Measurements from ENCODE around the gene ZNF500.

Gene ZNF500

GRCh38 chr16:4769306-4769638 is 2.3 kb upstream of the ZNF500 start:
- Histone ChIP-seq H3K27ac (ENCODE audit: insufficient read depth in 1 of 2, low read depth in 1 of 2, low read length in 2 of 2, poor library complexity in 1 of 2, severe bottlenecking in 2 of 2) (no peak overlapping the region), H3K9me3 (ENCODE audit: control extremely low read depth in 1 of 5, control insufficient read depth in 4 of 5, insufficient read depth in 2 of 5, low read depth in 1 of 5, low read length in 4 of 5) (no peaks in the 10 kb centered on the region), H3K36me3 (ENCODE audit: control insufficient read depth in 4 of 4, insufficient read depth in 4 of 4, low read length in 3 of 4) (peaks cover 0 to 5% (median 2%) of the 10 kb centered on the region in 4 experiments), H3K4me3 (ENCODE audit: control insufficient read depth in 1 of 7, extremely low read depth in 1 of 7, insufficient read depth in 4 of 7, low read depth in 2 of 7, low read length in 6 of 7) (peak overlapping the region in 3 of 7 experiments; percentile 72 to 89 (median 78)), H3K27me3 (replicated peaks in 2 of 5; ENCODE audit: control insufficient read depth in 4 of 5, insufficient read depth in 5 of 5, low read length in 4 of 5) (no peaks in the 10 kb centered on the region), H3K4me1 (ENCODE audit: control extremely low read depth in 1 of 4, control insufficient read depth in 4 of 4, insufficient read depth in 4 of 4, low read length in 3 of 4) (peaks cover 7 to 31% (median 25%) of the 10 kb centered on the region in 4 experiments)
- CTCF ChIA-PET: no interaction called here
- DNase-seq: peak in 1 of 3 donors; percentile 5
- POLR2A ChIA-PET: no interaction called here
- 90% methylated on average over 7 of the region's 7 CpGs for WGBS (ENCODE audit: insufficient coverage)

- DNase-seq: peak; percentile 70 to 80 (median 79)
- CTCF ChIA-PET: no interaction called here
- H3K27ac ChIP-seq (ENCODE audit: insufficient read depth in 1 of 2, low read depth in 1 of 2, low read length in 2 of 2, poor library complexity in 1 of 2, severe bottlenecking in 2 of 2): peak overlapping the region in 1 of 2 experiments; percentile 65
- no peaks in the 10 kb centered on the region for H3K27me3 ChIP-seq (replicated peaks in 2 of 5; ENCODE audit: control insufficient read depth in 4 of 5, insufficient read depth in 5 of 5, low read length in 4 of 5)
- POLR2A ChIA-PET: no interaction called here
- peaks cover 7 to 31% (median 25%) of the 10 kb centered on the region in 4 experiments for H3K4me1 ChIP-seq (ENCODE audit: control extremely low read depth in 1 of 4, control insufficient read depth in 4 of 4, insufficient read depth in 4 of 4, low read length in 3 of 4)
- no peaks in the 10 kb centered on the region for H3K9me3 ChIP-seq (ENCODE audit: control extremely low read depth in 1 of 5, control insufficient read depth in 4 of 5, insufficient read depth in 2 of 5, low read depth in 1 of 5, low read length in 4 of 5)
- peak overlapping the region; percentile 22 to 89 (median 78) for H3K4me3 ChIP-seq (ENCODE audit: control insufficient read depth in 1 of 7, extremely low read depth in 1 of 7, insufficient read depth in 4 of 7, low read depth in 2 of 7, low read length in 6 of 7)
- peaks cover 0 to 10% (median 3%) of the 10 kb centered on the region in 4 experiments for H3K36me3 ChIP-seq (ENCODE audit: control insufficient read depth in 4 of 4, insufficient read depth in 4 of 4, low read length in 3 of 4)
- WGBS (ENCODE audit: insufficient coverage): 12% methylated on average over 48 of the region's 48 CpGs
These were observed 1.8 kb upstream of the ZNF500 start for GRCh38 chr16:4768549-4769305.

- H3K4me1 ChIP-seq (ENCODE audit: control extremely low read depth in 1 of 4, control insufficient read depth in 4 of 4, insufficient read depth in 4 of 4, low read length in 3 of 4): peaks cover 7 to 31% (median 25%) of the 10 kb centered on the region in 4 experiments
- H3K4me3 ChIP-seq (ENCODE audit: control insufficient read depth in 1 of 7, extremely low read depth in 1 of 7, insufficient read depth in 4 of 7, low read depth in 2 of 7, low read length in 6 of 7): peak overlapping the region; percentile 22 to 89 (median 78)
- peak; percentile 22 to 63 (median 49) for DNase-seq
- peak overlapping the region in 1 of 2 experiments; percentile 65 for H3K27ac ChIP-seq (ENCODE audit: insufficient read depth in 1 of 2, low read depth in 1 of 2, low read length in 2 of 2, poor library complexity in 1 of 2, severe bottlenecking in 2 of 2)
- H3K27me3 ChIP-seq (replicated peaks in 2 of 5; ENCODE audit: control insufficient read depth in 4 of 5, insufficient read depth in 5 of 5, low read length in 4 of 5): no peaks in the 10 kb centered on the region
- peaks cover 0 to 15% (median 6%) of the 10 kb centered on the region in 4 experiments for H3K36me3 ChIP-seq (ENCODE audit: control insufficient read depth in 4 of 4, insufficient read depth in 4 of 4, low read length in 3 of 4)
- 77% methylated on average over 6 of the region's 17 CpGs for WGBS (ENCODE audit: insufficient coverage)
- no peaks in the 10 kb centered on the region for H3K9me3 ChIP-seq (ENCODE audit: control extremely low read depth in 1 of 5, control insufficient read depth in 4 of 5, insufficient read depth in 2 of 5, low read depth in 1 of 5, low read length in 4 of 5)
- CTCF ChIA-PET: no interaction called here
- POLR2A ChIA-PET: interaction anchor here (0.8 kb wide), 1 partner anchor 78 kb away, joined by 3 read pairs; no protein-coding TSS in a partner anchor
These were observed 1.0 kb upstream of the ZNF500 start for GRCh38 chr16:4767872-4768548.

- peaks cover 7 to 31% (median 25%) of the 10 kb centered on the region in 4 experiments for H3K4me1 ChIP-seq (ENCODE audit: control extremely low read depth in 1 of 4, control insufficient read depth in 4 of 4, insufficient read depth in 4 of 4, low read length in 3 of 4)
- 76% methylated on average over 23 of the region's 26 CpGs for whole genome bisulfite sequencing (ENCODE audit: insufficient coverage)
- ChIA-PET CTCF (no interaction called here), POLR2A (no interaction called here)
- peak overlapping the region in 6 of 7 experiments; percentile 63 to 92 (median 84) for H3K4me3 ChIP-seq (ENCODE audit: control insufficient read depth in 1 of 7, extremely low read depth in 1 of 7, insufficient read depth in 4 of 7, low read depth in 2 of 7, low read length in 6 of 7)
- peaks cover under 1 to 33% (median 16%) of the 10 kb centered on the region in 4 experiments for H3K36me3 ChIP-seq (ENCODE audit: control insufficient read depth in 4 of 4, insufficient read depth in 4 of 4, low read length in 3 of 4)
- peak overlapping the region; percentile 66 to 81 for H3K27ac ChIP-seq (ENCODE audit: insufficient read depth in 1 of 2, low read depth in 1 of 2, low read length in 2 of 2, poor library complexity in 1 of 2, severe bottlenecking in 2 of 2)
- no peaks in the 10 kb centered on the region for H3K9me3 ChIP-seq (ENCODE audit: control extremely low read depth in 1 of 5, control insufficient read depth in 4 of 5, insufficient read depth in 2 of 5, low read depth in 1 of 5, low read length in 4 of 5)
- no peak for DNase-seq
- H3K27me3 ChIP-seq (replicated peaks in 2 of 5; ENCODE audit: control insufficient read depth in 4 of 5, insufficient read depth in 5 of 5, low read length in 4 of 5): no peaks in the 10 kb centered on the region
These were observed 1.2 kb downstream of the ZNF500 start for GRCh38 chr16:4765511-4766474.

GRCh38 chr16:4763791-4764190 is 3.2 kb downstream of the ZNF500 start:
- CTCF ChIA-PET: no interaction called here
- H3K27me3 ChIP-seq (replicated peaks in 2 of 5; ENCODE audit: control insufficient read depth in 4 of 5, insufficient read depth in 5 of 5, low read length in 4 of 5): no peaks in the 10 kb centered on the region
- over 99% methylated on average over 7 of the region's 7 CpGs for WGBS (ENCODE audit: insufficient coverage)
- no peak for DNase-seq
- H3K4me1 ChIP-seq (ENCODE audit: control extremely low read depth in 1 of 4, control insufficient read depth in 4 of 4, insufficient read depth in 4 of 4, low read length in 3 of 4): peaks cover 7 to 29% (median 25%) of the 10 kb centered on the region in 4 experiments
- H3K27ac ChIP-seq (ENCODE audit: insufficient read depth in 1 of 2, low read depth in 1 of 2, low read length in 2 of 2, poor library complexity in 1 of 2, severe bottlenecking in 2 of 2): no peak overlapping the region
- POLR2A ChIA-PET: no interaction called here
- no peak overlapping the region for H3K4me3 ChIP-seq (ENCODE audit: control insufficient read depth in 1 of 7, extremely low read depth in 1 of 7, insufficient read depth in 4 of 7, low read depth in 2 of 7, low read length in 6 of 7)
- peaks cover 5 to 52% (median 32%) of the 10 kb centered on the region in 4 experiments for H3K36me3 ChIP-seq (ENCODE audit: control insufficient read depth in 4 of 4, insufficient read depth in 4 of 4, low read length in 3 of 4)
- no peaks in the 10 kb centered on the region for H3K9me3 ChIP-seq (ENCODE audit: control extremely low read depth in 1 of 5, control insufficient read depth in 4 of 5, insufficient read depth in 2 of 5, low read depth in 1 of 5, low read length in 4 of 5)

GRCh38 chr16:4762205-4762604 is 4.8 kb downstream of the ZNF500 start:
- H3K27ac ChIP-seq (ENCODE audit: insufficient read depth in 1 of 2, low read depth in 1 of 2, low read length in 2 of 2, poor library complexity in 1 of 2, severe bottlenecking in 2 of 2): no peak overlapping the region
- H3K36me3 ChIP-seq (ENCODE audit: control insufficient read depth in 4 of 4, insufficient read depth in 4 of 4, low read length in 3 of 4): peaks cover 7 to 66% (median 39%) of the 10 kb centered on the region in 4 experiments
- H3K4me3 ChIP-seq (ENCODE audit: control insufficient read depth in 1 of 7, extremely low read depth in 1 of 7, insufficient read depth in 4 of 7, low read depth in 2 of 7, low read length in 6 of 7): no peak overlapping the region
- 99% methylated on average over 6 of the region's 9 CpGs for WGBS (ENCODE audit: insufficient coverage)
- H3K9me3 ChIP-seq (ENCODE audit: control extremely low read depth in 1 of 5, control insufficient read depth in 4 of 5, insufficient read depth in 2 of 5, low read depth in 1 of 5, low read length in 4 of 5): no peaks in the 10 kb centered on the region
- peaks cover 4 to 16% (median 13%) of the 10 kb centered on the region in 4 experiments for H3K4me1 ChIP-seq (ENCODE audit: control extremely low read depth in 1 of 4, control insufficient read depth in 4 of 4, insufficient read depth in 4 of 4, low read length in 3 of 4)
- no peak for DNase-seq
- ChIA-PET CTCF (interaction anchor here (0.6 to 1.0 kb wide), 2 partner anchors 9 to 27 kb away, joined by 3 read pairs; no protein-coding TSS in a partner anchor), POLR2A (no interaction called here)
- H3K27me3 ChIP-seq (replicated peaks in 2 of 5; ENCODE audit: control insufficient read depth in 4 of 5, insufficient read depth in 5 of 5, low read length in 4 of 5): no peaks in the 10 kb centered on the region

Data from common myeloid progenitor, CD34-positive (primary cell).